ENCODE results near the gene GAR1. TPM values are rescaled to one million over a fixed set of nuclear protein-coding genes. Genes with fewer than 3 reads are reported as not detected.

The GAR1 gene
- total RNA-seq, 6 experiments from 2014 or later = 20.1 to 26.8 (median 24.8) TPM

- H3K4me1 Mint-ChIP-seq (ENCODE audit: low read depth) = peaks cover 10% of the 10 kb centered on the region
- DNase-seq = no peak
- no peaks in the 10 kb centered on the region for H3K36me3 Mint-ChIP-seq (ENCODE audit: low read depth)
- TF ChIP-seq CTCF (IDR thresholded peaks at IDR 0.05) = no peak
- no peaks in the 10 kb centered on the region for H3K9me3 Mint-ChIP-seq
- H3K27ac Mint-ChIP-seq = no peak overlapping the region
- H3K4me3 Mint-ChIP-seq = no peak overlapping the region
- 0 out of 2 replicates have a peak, but pooled peaks cover 4% of the 10 kb centered on the region for H3K27me3 Mint-ChIP-seq (ENCODE audit: insufficient read depth)
These were observed 14.3 kb upstream of the GAR1 start for GRCh38 chr4:109801099-109801789.

GRCh38 chr4:109801895-109802319 lies 13.7 kb upstream of the GAR1 start, which contains the start of gene CFI:
Gene CFI (minus strand): TSS chr4:109801999. CDS start chr4:109801971, 28 bp downstream.
- Mint-ChIP-seq H3K4me1 (ENCODE audit: low read depth) (peaks cover 10% of the 10 kb centered on the region), H3K27ac (no peak within 1 kb of the TSS), H3K9me3 (no peaks in the 10 kb centered on the region), H3K36me3 (ENCODE audit: low read depth) (no peaks in the 10 kb centered on the region), H3K4me3 (no peak within 1 kb of the TSS), H3K27me3 (ENCODE audit: insufficient read depth) (peaks cover 5% of the 10 kb centered on the region; the same call in 1 of the 2 replicates)
- no peak for TF ChIP-seq CTCF (IDR thresholded peaks at IDR 0.05)
- peak; percentile 21 for DNase-seq

- Mint-ChIP-seq H3K9me3 (no peaks in the 10 kb centered on the region), H3K27me3 (ENCODE audit: insufficient read depth) (peaks cover 5% of the 10 kb centered on the region), H3K27ac (no peak overlapping the region), H3K4me1 (ENCODE audit: low read depth) (peaks cover 10% of the 10 kb centered on the region), H3K36me3 (ENCODE audit: low read depth) (no peaks in the 10 kb centered on the region), H3K4me3 (no peak overlapping the region)
- DNase-seq = peak; percentile 46
- peak; percentile 78 for TF ChIP-seq CTCF (IDR thresholded peaks at IDR 0.05)
These were observed 11.5 kb upstream of the GAR1 start for GRCh38 chr4:109803924-109804571.

GRCh38 chr4:109809655-109810054 lies 5.9 kb upstream of the GAR1 start:
- Mint-ChIP-seq H3K27me3 (ENCODE audit: insufficient read depth) (peaks cover 9% of the 10 kb centered on the region), H3K27ac (no peak overlapping the region), H3K4me1 (ENCODE audit: low read depth) (peaks cover 5% of the 10 kb centered on the region), H3K4me3 (no peak overlapping the region), H3K36me3 (ENCODE audit: low read depth) (no peaks in the 10 kb centered on the region), H3K9me3 (no peaks in the 10 kb centered on the region)
- DNase-seq = no peak
- no peak for TF ChIP-seq CTCF (IDR thresholded peaks at IDR 0.05)

- no peaks in the 10 kb centered on the region for H3K9me3 Mint-ChIP-seq
- H3K36me3 Mint-ChIP-seq (ENCODE audit: low read depth) = peaks cover 3% of the 10 kb centered on the region
- H3K27me3 Mint-ChIP-seq (ENCODE audit: insufficient read depth) = peaks cover 7% of the 10 kb centered on the region
- H3K4me1 Mint-ChIP-seq (ENCODE audit: low read depth) = peaks cover 1% of the 10 kb centered on the region
- H3K27ac Mint-ChIP-seq = no peak overlapping the region
- no peak for TF ChIP-seq CTCF (IDR thresholded peaks at IDR 0.05)
- DNase-seq = no peak
- H3K4me3 Mint-ChIP-seq = no peak overlapping the region
These were observed 4.8 kb upstream of the GAR1 start for GRCh38 chr4:109810552-109811387.
